GM12801 (cell line): ENCODE measurements around the gene KCNK7.

Experiments
- TF ChIP-seq, protein P1 (sequence below): IDR thresholded peaks from one replicate; pipeline ENCODE4 v1.5.1; 2011; ENCODE audit warnings: control low read depth; ENCODE audit not compliant: insufficient read length; ENCODE audit errors: extremely low read depth

The KCNK7 gene

DNA sequence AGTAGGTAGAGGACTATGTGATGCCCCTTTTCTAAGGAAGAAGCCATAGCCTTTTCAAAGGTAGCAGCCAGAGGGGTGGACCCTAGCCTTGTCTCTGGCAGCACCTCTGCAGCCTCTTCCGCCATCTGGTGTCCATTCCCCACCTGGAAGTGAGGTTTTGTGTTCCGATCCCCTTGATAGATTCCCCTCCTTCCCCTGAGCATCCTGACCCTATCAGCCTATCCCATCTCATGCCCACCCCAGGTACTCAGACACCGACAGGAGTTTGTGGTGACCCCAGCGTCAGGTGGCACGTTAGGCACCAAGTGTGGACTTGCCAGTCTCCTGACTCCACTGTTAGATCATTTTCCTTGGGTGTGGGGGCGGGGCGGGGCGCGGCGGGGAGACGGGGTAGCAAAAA is 23.7 kb downstream of the KCNK7 start:
- TF ChIP-seq, protein P1, sequence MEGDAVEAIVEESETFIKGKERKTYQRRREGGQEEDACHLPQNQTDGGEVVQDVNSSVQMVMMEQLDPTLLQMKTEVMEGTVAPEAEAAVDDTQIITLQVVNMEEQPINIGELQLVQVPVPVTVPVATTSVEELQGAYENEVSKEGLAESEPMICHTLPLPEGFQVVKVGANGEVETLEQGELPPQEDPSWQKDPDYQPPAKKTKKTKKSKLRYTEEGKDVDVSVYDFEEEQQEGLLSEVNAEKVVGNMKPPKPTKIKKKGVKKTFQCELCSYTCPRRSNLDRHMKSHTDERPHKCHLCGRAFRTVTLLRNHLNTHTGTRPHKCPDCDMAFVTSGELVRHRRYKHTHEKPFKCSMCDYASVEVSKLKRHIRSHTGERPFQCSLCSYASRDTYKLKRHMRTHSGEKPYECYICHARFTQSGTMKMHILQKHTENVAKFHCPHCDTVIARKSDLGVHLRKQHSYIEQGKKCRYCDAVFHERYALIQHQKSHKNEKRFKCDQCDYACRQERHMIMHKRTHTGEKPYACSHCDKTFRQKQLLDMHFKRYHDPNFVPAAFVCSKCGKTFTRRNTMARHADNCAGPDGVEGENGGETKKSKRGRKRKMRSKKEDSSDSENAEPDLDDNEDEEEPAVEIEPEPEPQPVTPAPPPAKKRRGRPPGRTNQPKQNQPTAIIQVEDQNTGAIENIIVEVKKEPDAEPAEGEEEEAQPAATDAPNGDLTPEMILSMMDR, result no peak

DNA sequence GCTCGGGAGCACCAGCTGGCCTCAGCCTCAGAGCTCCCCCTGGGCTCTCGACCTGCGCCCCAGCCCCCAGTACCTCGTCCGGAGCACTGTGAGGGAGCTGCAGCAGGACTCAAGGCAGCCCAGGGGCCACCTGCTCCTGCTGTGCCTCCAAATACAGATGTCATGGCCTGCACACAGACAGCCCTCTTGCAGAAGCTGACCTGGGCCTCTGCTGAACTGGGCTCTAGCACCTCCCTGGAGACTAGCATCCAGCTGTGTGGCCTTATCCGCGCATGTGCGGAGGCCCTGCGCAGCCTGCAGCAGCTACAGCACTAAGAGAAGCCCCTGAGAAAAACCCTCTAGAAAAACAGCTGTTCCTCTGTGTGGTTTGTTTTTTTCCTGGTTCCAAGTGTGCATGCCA is 24.2 kb downstream of the KCNK7 start:
- TF ChIP-seq, protein P1, result no peak

DNA sequence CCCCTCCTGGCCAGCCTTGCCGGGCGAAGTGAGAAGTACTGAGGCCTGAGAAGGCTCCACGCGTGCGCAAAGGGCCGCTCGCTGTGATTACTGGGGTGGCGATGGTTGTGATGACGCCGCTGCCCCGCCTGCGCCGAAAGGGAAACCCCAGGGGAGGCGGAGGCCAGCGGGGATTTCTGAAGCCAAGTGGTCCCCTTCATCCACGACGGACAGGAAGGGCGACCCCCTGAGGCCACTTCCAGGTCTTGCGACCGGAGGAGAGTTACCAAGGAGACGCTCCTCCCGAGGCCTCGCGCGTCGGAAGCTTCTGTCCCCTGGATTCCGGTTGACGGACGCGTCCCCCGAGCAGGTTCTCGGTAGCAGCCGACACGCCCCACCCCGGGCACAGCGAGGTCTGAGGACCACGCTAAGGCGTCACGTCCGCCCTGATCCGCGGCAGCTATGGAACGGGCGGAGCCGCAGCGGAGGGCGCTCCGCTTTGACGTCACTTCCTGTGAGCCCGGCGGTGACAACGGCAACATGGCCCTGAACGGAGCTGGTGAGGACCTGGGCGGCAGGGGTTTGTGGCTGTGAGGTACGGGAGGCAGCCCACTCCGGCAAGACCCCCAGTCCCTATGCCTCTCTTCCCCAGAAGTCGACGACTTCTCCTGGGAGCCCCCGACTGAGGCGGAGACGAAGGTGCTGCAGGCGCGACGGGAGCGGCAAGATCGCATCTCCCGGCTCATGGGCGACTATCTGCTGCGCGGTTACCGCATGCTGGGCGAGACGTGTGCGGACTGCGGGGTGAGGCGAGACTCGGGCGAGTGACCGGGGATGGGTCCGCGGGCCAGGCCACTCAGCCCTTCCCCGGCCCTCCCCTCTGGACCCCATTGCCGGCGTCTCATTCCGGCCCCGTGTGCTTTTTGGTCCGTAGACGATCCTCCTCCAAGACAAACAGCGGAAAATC is 25.4 kb downstream of the KCNK7 start, which contains the start of gene ZNRD2:
Gene ZNRD2, plus strand, starts transcription at position 505 of the 946 bp plus-strand sequence. Its CDS starts 15 bp downstream, at position 520.
- TF ChIP-seq, protein P1, result no peak

DNA sequence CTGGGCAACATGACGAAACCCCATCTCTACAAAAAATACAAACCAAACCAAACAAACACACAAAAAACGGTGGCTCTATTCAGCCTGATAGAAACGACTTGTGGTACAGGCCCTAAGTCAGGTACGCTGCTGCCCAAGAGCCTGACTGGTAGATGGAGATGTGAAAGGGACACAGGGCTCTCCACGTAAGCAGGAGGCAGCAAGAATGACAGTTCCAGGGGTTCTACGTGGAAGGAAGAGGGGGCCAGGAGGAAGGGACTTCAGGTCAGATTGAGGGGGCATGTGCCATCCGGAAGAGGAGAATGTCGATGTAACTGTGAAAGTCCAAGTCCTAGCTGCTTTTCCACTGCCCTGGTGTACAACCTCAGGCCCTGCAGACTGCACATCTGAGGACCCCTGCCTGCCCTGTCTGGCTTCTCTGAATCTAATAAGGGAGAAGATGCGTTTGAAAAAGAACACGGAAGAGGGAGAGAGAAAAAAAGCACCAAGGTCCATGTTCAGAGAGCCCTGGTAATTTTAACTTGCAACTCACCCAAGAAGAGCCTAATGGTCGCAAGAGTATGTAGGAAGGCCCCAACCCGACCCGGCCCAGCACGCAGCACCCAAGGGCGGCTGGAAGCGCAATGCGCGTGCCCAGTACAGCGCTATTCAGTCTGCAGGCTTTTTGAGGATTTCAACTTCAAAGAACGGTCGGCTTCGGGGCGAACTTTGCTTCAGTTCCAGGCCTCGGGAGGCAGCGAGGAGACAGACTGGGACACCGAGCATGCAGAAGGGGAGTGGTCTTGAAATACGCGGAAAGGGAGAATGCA is 26.2 kb downstream of the KCNK7 start:
- TF ChIP-seq, protein P1, result no peak

DNA sequence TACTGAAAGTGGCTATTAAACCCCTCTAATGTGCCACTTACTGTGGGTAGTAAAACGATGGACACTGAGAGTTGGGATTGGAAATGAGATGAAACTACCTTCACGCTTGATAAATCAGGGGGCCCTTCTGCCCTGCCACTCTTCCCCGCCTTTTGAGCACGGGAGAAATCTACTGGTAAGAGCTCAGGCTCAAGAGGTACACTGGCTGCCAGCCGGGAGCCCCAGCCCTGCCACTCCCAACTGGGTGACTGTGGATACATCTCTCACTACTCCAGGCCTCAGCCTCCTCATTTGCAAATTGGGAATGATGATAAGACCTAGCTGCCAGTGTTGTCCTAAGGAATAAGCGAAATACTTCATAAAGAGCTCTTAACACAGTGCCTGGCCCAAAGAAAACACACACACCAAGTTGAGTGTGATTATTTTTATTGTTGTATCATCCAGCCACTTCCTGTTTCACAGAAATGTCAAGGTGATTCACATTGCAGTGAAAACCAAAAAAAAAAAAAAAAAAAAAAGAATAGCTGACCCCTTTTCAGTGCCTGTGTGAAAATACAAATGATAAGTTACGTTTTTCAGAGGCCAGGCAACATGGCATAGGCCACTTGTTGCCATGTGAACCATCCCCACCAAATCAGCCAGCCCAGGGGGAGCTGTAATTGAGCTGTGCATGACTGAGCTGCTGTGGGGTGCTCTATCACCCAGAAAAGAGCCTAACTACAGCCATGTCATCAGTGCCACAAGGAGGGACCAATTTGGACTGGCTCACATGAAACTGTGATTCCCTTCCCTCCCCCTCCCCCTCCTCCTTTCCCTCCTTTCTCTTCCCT is 29.8 kb downstream of the KCNK7 start:
- TF ChIP-seq, protein P1, result no peak

DNA sequence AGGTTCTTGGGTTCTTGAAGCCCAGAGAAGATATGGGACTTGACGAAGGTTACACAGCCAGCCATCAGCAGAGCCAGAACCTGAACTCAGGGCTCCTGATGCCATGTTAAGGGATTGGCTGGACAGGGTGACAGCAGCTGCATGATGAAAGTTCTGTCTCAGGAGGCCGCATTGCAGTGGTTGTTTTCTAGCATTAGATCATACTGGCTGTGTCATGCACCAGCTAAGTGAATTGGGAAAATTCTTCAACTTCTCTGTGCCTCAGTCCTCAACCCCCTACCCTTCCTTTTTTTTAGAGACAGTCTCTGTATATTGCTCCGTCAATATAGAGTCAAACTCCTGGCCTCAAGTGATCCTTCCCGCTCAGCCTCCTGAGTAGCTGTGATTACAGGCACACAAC is 32.0 kb downstream of the KCNK7 start:
- TF ChIP-seq, protein P1, result no peak
